PFSK-1 (cell line): ENCODE measurements around the gene ADAP1.

ENCODE experiments used
- FOXP2 ChIP-seq: optimal IDR thresholded peaks from 2 replicates; pipeline ENCODE3; 2011; ENCODE audit warnings: borderline replicate concordance, control low read depth, inconsistent platforms; ENCODE audit not compliant: insufficient read depth; ENCODE audit errors: extremely low read length, extremely low read depth
- POLR2AphosphoS5 ChIP-seq: IDR thresholded peaks from 2 replicates; pipeline ENCODE4 v1.6.1; 2012; ENCODE audit warnings: low read depth, mild to moderate bottlenecking, control low read depth, low read length, moderate library complexity
- SIN3A ChIP-seq: IDR thresholded peaks from 2 replicates; pipeline ENCODE4 v1.6.1; 2012; ENCODE audit warnings: mild to moderate bottlenecking, low read length, moderate library complexity, borderline replicate concordance; ENCODE audit not compliant: insufficient read depth

DNA sequence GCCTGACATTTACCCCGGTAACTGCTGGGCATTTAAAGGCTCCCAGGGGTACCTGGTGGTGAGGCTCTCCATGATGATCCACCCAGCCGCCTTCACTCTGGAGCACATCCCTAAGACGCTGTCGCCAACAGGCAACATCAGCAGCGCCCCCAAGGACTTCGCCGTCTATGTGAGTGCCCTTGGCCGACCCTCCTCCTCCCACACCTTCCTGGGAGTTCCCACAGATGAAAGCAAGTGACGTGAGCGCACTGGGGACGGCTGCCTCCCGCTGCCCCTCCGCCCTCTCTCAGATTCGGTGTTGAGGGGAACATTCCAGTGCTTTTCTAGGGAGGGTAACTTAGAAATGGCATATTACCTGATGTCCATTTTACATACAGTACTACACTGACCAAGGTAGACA is 85.1 kb downstream of the ADAP1 start:
- TF ChIP-seq POLR2AphosphoS5 (no peak), SIN3A (no peak), FOXP2 (no peak)
